Lower lobe of right lung (tissue), 2 donors: Measurements from ENCODE around the gene ITPRID1. TPM values are rescaled to one million over a fixed set of nuclear protein-coding genes. Genes with fewer than 3 reads are reported as not detected.

Source experiments
- ATAC-seq, 2 donors: fragments of 200-7000 bp; cut with Tn5 transposase; one replicate each; pipeline ENCODE4 v1.9.1; 2020 to 2022; ENCODE audit warnings: mild to moderate bottlenecking in 2 of 2, moderate library complexity in 2 of 2
- DNase-seq: peaks from one replicate; pipeline ENCODE4 v3.0.0-alpha.2; 2020
- H3K27ac ChIP-seq: fragments of 200-600 bp; one replicate; pipeline ENCODE4 v1.8.0; 2022
- H3K27me3 ChIP-seq: fragments of 200-600 bp; one replicate; pipeline ENCODE4 v1.8.0; 2022; ENCODE audit warnings: low read depth
- H3K36me3 ChIP-seq: fragments of 200-600 bp; one replicate; pipeline ENCODE4 v1.8.0; 2022; ENCODE audit warnings: mild to moderate bottlenecking
- H3K4me1 ChIP-seq: fragments of 200-600 bp; one replicate; pipeline ENCODE4 v1.8.0; 2022
- H3K4me3 ChIP-seq: fragments of 200-600 bp; one replicate; pipeline ENCODE4 v1.8.0; 2022; ENCODE audit warnings: mild to moderate bottlenecking
- H3K9me3 ChIP-seq: fragments of 200-600 bp; one replicate; pipeline ENCODE4 v1.8.0; 2022
- intact Hi-C: fragments of 100-400 bp; cut with DNase I; formaldehyde crosslinking; loops from one replicate; pipeline ENCODE4 v1.11.0; 2022
- total RNA-seq: library from RNA; stranded (reverse); fragmentation: NEBNext Ultra II Directional; extraction: Animal tissue kit (Norgen Biotek cat#: 25700); gene quantifications from one replicate; pipeline ENCODE4 v1.2.1, GENCODE V29; 2021
- TF ChIP-seq, protein P1 (sequence below): fragments of 200-600 bp; IDR thresholded peaks from one replicate; pipeline ENCODE4 v1.8.0; 2022; ENCODE audit warnings: antibody characterized with exemption, mild to moderate bottlenecking
- donor health status: DM: no; HTN: yes; CAD: no; lungs with severe emphysema.

Gene ITPRID1
- total RNA-seq, 1 donor from 2014 or later, result 0.59 TPM

DNA sequence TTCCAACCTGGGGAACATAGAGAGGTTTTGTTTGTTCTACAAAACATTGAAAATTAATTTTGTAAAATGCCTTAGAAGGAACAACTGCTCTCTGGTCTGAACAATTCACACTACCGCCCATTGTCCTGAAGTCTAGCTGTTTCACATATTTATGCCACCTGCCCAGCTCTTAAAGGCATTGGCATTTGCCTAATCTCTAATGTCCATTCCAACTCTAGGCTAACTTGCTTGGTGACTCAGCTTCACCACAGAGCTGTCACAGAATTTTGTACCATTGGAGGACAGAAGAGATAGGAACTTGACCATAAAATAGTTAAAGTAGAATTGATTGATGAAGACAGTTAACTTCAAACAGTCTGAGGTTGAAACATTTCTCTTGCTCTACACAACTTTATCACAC, 119.6 kb downstream of the ITPRID1 start:
- no peak overlapping the region for H3K4me3 ChIP-seq
- H3K36me3 ChIP-seq, result no peaks in the 10 kb centered on the region
- no peak for ATAC-seq
- intact Hi-C loops, result loop anchor here (5.0 kb wide), 1 partner anchor 191 kb away; no protein-coding TSS in a partner anchor
- no peak overlapping the region for H3K27ac ChIP-seq
- H3K27me3 ChIP-seq, result no peaks in the 10 kb centered on the region
- no peak for DNase-seq
- H3K9me3 ChIP-seq, result no peaks in the 10 kb centered on the region
- TF ChIP-seq, protein P1, sequence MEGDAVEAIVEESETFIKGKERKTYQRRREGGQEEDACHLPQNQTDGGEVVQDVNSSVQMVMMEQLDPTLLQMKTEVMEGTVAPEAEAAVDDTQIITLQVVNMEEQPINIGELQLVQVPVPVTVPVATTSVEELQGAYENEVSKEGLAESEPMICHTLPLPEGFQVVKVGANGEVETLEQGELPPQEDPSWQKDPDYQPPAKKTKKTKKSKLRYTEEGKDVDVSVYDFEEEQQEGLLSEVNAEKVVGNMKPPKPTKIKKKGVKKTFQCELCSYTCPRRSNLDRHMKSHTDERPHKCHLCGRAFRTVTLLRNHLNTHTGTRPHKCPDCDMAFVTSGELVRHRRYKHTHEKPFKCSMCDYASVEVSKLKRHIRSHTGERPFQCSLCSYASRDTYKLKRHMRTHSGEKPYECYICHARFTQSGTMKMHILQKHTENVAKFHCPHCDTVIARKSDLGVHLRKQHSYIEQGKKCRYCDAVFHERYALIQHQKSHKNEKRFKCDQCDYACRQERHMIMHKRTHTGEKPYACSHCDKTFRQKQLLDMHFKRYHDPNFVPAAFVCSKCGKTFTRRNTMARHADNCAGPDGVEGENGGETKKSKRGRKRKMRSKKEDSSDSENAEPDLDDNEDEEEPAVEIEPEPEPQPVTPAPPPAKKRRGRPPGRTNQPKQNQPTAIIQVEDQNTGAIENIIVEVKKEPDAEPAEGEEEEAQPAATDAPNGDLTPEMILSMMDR, result no peak
- H3K4me1 ChIP-seq, result no peaks in the 10 kb centered on the region

GRCh38 chr7:31633894-31634494, 120.1 kb downstream of the ITPRID1 start:
- H3K9me3 ChIP-seq, result no peaks in the 10 kb centered on the region
- TF ChIP-seq, protein P1, result peak; percentile 62
- peak; percentile 79 to 82 for ATAC-seq
- no peaks in the 10 kb centered on the region for H3K36me3 ChIP-seq
- no peaks in the 10 kb centered on the region for H3K4me1 ChIP-seq
- intact Hi-C loops, result loop anchor here (5.0 kb wide), 1 partner anchor 192 kb away; no protein-coding TSS in a partner anchor
- H3K27me3 ChIP-seq, result no peaks in the 10 kb centered on the region
- H3K4me3 ChIP-seq, result no peak overlapping the region
- H3K27ac ChIP-seq, result no peak overlapping the region
- DNase-seq, result no peak

- no peak for DNase-seq
- no peaks in the 10 kb centered on the region for H3K36me3 ChIP-seq
- ATAC-seq, result peak in 1 of 2 donors; percentile 41
Observed at GRCh38 chr7:31640381-31640780, 126.5 kb downstream of the ITPRID1 start.

GRCh38 chr7:31642681-31643115, 128.8 kb downstream of the ITPRID1 start:
- Histone ChIP-seq H3K27ac (no peak overlapping the region), H3K4me3 (no peak overlapping the region), H3K9me3 (no peaks in the 10 kb centered on the region), H3K4me1 (no peaks in the 10 kb centered on the region), H3K27me3 (no peaks in the 10 kb centered on the region), H3K36me3 (no peaks in the 10 kb centered on the region)
- DNase-seq (no peak), ATAC-seq (no peak)
- intact Hi-C loops, result no loop called here
- TF ChIP-seq, protein P1, result no peak

More at GRCh38 chr7:31640381-31640780, 126.5 kb downstream of the ITPRID1 start:
- Histone ChIP-seq H3K4me3 (no peak overlapping the region), H3K4me1 (no peaks in the 10 kb centered on the region), H3K27me3 (no peaks in the 10 kb centered on the region), H3K9me3 (no peaks in the 10 kb centered on the region), H3K27ac (no peak overlapping the region)
- intact Hi-C loops, result no loop called here
- TF ChIP-seq, protein P1, result no peak

DNA sequence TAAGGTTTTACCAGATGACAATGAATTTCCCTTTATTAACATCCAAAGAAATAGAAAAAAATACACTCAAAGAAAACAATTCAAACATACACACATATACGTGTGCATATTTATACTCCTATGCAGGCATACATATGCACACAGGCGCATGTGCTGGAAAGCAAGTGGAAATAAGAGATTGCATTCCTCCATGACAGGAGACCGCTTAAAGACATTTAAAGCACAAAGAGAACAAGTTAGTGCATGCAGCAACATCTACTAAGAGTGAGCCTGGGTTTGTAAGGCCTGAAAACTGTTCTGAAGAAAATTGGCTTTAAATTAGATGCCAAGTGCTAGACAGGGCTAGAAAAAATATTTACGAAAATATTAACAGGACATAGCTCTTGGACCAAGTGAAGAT, 133.1 kb downstream of the ITPRID1 start:
- TF ChIP-seq, protein P1, result no peak
- ATAC-seq, result no peak
- H3K4me3 ChIP-seq, result no peak overlapping the region
- no peaks in the 10 kb centered on the region for H3K9me3 ChIP-seq
- H3K4me1 ChIP-seq, result no peaks in the 10 kb centered on the region
- H3K36me3 ChIP-seq, result no peaks in the 10 kb centered on the region
- no peak overlapping the region for H3K27ac ChIP-seq
- intact Hi-C loops, result no loop called here
- H3K27me3 ChIP-seq, result no peaks in the 10 kb centered on the region
- DNase-seq, result no peak
